HFF-Myc (cell line): ENCODE results near the gene DOCK3.

ENCODE experiments used
- DNase-seq: peaks from one replicate; pipeline ENCODE4 v3.0.0-alpha.2; 2011; ENCODE audit warnings: low read depth; ENCODE audit errors: extremely low read depth
- H3K4me3 ChIP-seq: replicated peaks from 2 replicates; pipeline ENCODE4 v1.5.1; 2011; ENCODE audit warnings: low read depth, mild to moderate bottlenecking, control low read depth, low read length
- CTCF ChIP-seq: IDR thresholded peaks from 2 replicates; pipeline ENCODE4 v1.5.1; 2012; ENCODE audit warnings: mild to moderate bottlenecking, low read depth, low read length, control low read depth; ENCODE audit errors: missing control alignments

The DOCK3 gene

GRCh38 chr3:51403675-51404074, 728.9 kb downstream of the DOCK3 start:
- H3K4me3 ChIP-seq, result no peak overlapping the region
- no peak for TF ChIP-seq CTCF
- no peak for DNase-seq

GRCh38 chr3:51408021-51408420, 733.3 kb downstream of the DOCK3 start:
- TF ChIP-seq CTCF, result no peak
- H3K4me3 ChIP-seq, result no peak overlapping the region
- no peak for DNase-seq

- no peak for TF ChIP-seq CTCF
- H3K4me3 ChIP-seq, result no peak overlapping the region
- no peak for DNase-seq
Observed at GRCh38 chr3:51408813-51409212, 734.1 kb downstream of the DOCK3 start.

- TF ChIP-seq CTCF, result no peak
- no peak for DNase-seq
- no peak overlapping the region for H3K4me3 ChIP-seq
Observed at GRCh38 chr3:51422211-51422610, 747.5 kb downstream of the DOCK3 start.

- no peak overlapping the region for H3K4me3 ChIP-seq
- TF ChIP-seq CTCF, result no peak
- DNase-seq, result no peak
Observed at GRCh38 chr3:51426921-51427320, 752.2 kb downstream of the DOCK3 start.

GRCh38 chr3:51429138-51429537, 754.4 kb downstream of the DOCK3 start:
- TF ChIP-seq CTCF, result no peak
- DNase-seq, result no peak
- H3K4me3 ChIP-seq, result no peak overlapping the region
